ENCODE measurements around the gene ADARB2.

The ADARB2 gene

GRCh38 chr10:1308962-1309616 is 428.2 kb downstream of the ADARB2 start:
- DNase-seq (ENCODE audit: low read depth) = no peak

- no peak for DNase-seq (ENCODE audit: low read depth)
These were observed 429.0 kb downstream of the ADARB2 start for GRCh38 chr10:1308173-1308961.

- no peak for DNase-seq (ENCODE audit: low read depth)
These were observed 436.2 kb downstream of the ADARB2 start for GRCh38 chr10:1301143-1301542.

GRCh38 chr10:1300218-1300617 is 437.1 kb downstream of the ADARB2 start:
- DNase-seq (ENCODE audit: low read depth) = no peak

GRCh38 chr10:1299041-1299726 is 438.1 kb downstream of the ADARB2 start:
- no peak for DNase-seq (ENCODE audit: low read depth)

GRCh38 chr10:1297566-1298301 is 439.6 kb downstream of the ADARB2 start:
- DNase-seq (ENCODE audit: low read depth) = no peak

GRCh38 chr10:1295756-1296480 is 441.4 kb downstream of the ADARB2 start:
- no peak for DNase-seq (ENCODE audit: low read depth)

- DNase-seq (ENCODE audit: low read depth) = no peak
These were observed 442.6 kb downstream of the ADARB2 start for GRCh38 chr10:1294748-1295147.

- DNase-seq (ENCODE audit: low read depth) = no peak
These were observed 443.5 kb downstream of the ADARB2 start for GRCh38 chr10:1293636-1294435.

GRCh38 chr10:1293157-1293556 is 444.2 kb downstream of the ADARB2 start:
- DNase-seq (ENCODE audit: low read depth) = no peak

- no peak for DNase-seq (ENCODE audit: low read depth)
These were observed 444.7 kb downstream of the ADARB2 start for GRCh38 chr10:1292611-1293031.

GRCh38 chr10:1291178-1292090 is 445.9 kb downstream of the ADARB2 start:
- DNase-seq (ENCODE audit: low read depth) = no peak

GRCh38 chr10:1290071-1290471 is 447.3 kb downstream of the ADARB2 start:
- DNase-seq (ENCODE audit: low read depth) = no peak

- DNase-seq (ENCODE audit: low read depth) = no peak
These were observed 447.7 kb downstream of the ADARB2 start for GRCh38 chr10:1289591-1289990.

GRCh38 chr10:1287971-1288401 is 449.3 kb downstream of the ADARB2 start:
- DNase-seq (ENCODE audit: low read depth) = no peak

GRCh38 chr10:1287487-1287886 is 449.8 kb downstream of the ADARB2 start:
- DNase-seq (ENCODE audit: low read depth) = no peak

- no peak for DNase-seq (ENCODE audit: low read depth)
These were observed 453.2 kb downstream of the ADARB2 start for GRCh38 chr10:1284076-1284475.

- no peak for DNase-seq (ENCODE audit: low read depth)
These were observed 455.9 kb downstream of the ADARB2 start for GRCh38 chr10:1281405-1281782.

All from activated T-helper 9 cell treated with anti-CD3 and anti-CD28 coated beads, Interleukin-2, amount 50 U/mL, for 16 hours (primary cell).